Keratinocyte (primary cell): ENCODE results near the gene HYKK. TPM values are rescaled to one million over a fixed set of nuclear protein-coding genes. Genes with fewer than 3 reads are reported as not detected.

Source experiments
- DNase-seq: peaks from one replicate; pipeline ENCODE4 v3.0.0-alpha.2; 2011; ENCODE audit warnings: low read depth, missing footprints, low spot score
- FAIRE-seq: peaks from 2 replicates; lab custom pipeline; 2011; peaks lifted over from hg19 to GRCh38; lab: Jason Lieb, UNC
- H2AFZ ChIP-seq: 2 replicates; pipeline ENCODE4 v1.6.0; 2012; ENCODE audit warnings: low read length, control low read depth, inconsistent platforms; ENCODE audit not compliant: control insufficient read depth
- H3K27ac ChIP-seq: 2 replicates; pipeline ENCODE4 v1.5.1; 2011; ENCODE audit warnings: low read length; ENCODE audit not compliant: control insufficient read depth, insufficient read depth
- H3K27me3 ChIP-seq: 3 replicates; pipeline ENCODE4 v1.6.0; 2011; ENCODE audit warnings: low read length; ENCODE audit not compliant: control insufficient read depth, insufficient read depth; ENCODE audit errors: extremely low read depth
- H3K36me3 ChIP-seq, 2 experiments: 2 replicates in 1 of 2; 3 replicates in 1 of 2; pipeline ENCODE4 v1.5.1; 2011; ENCODE audit warnings: low read length in 2 of 2, mild to moderate bottlenecking in 1 of 2; ENCODE audit not compliant: control insufficient read depth in 2 of 2, insufficient read depth in 2 of 2; ENCODE audit errors: extremely low read depth in 1 of 2
- H3K4me1 ChIP-seq: 3 replicates; pipeline ENCODE4 v1.5.1; 2011; ENCODE audit warnings: low read length; ENCODE audit not compliant: control insufficient read depth, insufficient read depth; ENCODE audit errors: extremely low read depth
- H3K4me2 ChIP-seq: 3 replicates; pipeline ENCODE4 v1.6.0; 2011; ENCODE audit warnings: low read depth, low read length; ENCODE audit not compliant: control insufficient read depth, insufficient read depth; ENCODE audit errors: extremely low read depth
- H3K4me3 ChIP-seq, 3 experiments: fragments of 200-600 bp in 1 of 3; sonication (generic) in 1 of 3; 2 replicates in 2 of 3; 3 replicates in 1 of 3; pipeline ENCODE4 v1.5.1; 2011 to 2016; ENCODE audit warnings: low read length in 3 of 3, mild to moderate bottlenecking in 3 of 3, control low read depth in 2 of 3, inconsistent platforms in 1 of 3, low read depth in 1 of 3, mixed read lengths in 1 of 3, mixed run types in 1 of 3, moderate library complexity in 1 of 3; ENCODE audit not compliant: control insufficient read depth in 2 of 3, insufficient read depth in 2 of 3; ENCODE audit errors: extremely low read depth in 1 of 3
- H3K79me2 ChIP-seq: 2 replicates; pipeline ENCODE4 v1.6.0; 2012; ENCODE audit warnings: low read length; ENCODE audit not compliant: control insufficient read depth, insufficient read depth
- H3K9ac ChIP-seq: 3 replicates; pipeline ENCODE4 v1.6.0; 2011; ENCODE audit warnings: low read length; ENCODE audit not compliant: control insufficient read depth, insufficient read depth; ENCODE audit errors: extremely low read depth
- H3K9me1 ChIP-seq: 3 replicates; pipeline ENCODE4 v1.6.0; 2011; ENCODE audit warnings: low read length; ENCODE audit not compliant: control insufficient read depth, insufficient read depth; ENCODE audit errors: extremely low read depth
- H3K9me3 ChIP-seq: 2 replicates; pipeline ENCODE4 v1.5.1; 2012; ENCODE audit warnings: low read depth, low read length; ENCODE audit not compliant: control insufficient read depth
- H4K20me1 ChIP-seq: 3 replicates; pipeline ENCODE4 v1.6.0; 2011; ENCODE audit warnings: low read length; ENCODE audit not compliant: control insufficient read depth, insufficient read depth; ENCODE audit errors: extremely low read depth
- CTCF ChIP-seq, 3 experiments: IDR thresholded peaks in 1 of 3; conservative IDR thresholded peaks in 1 of 3; optimal IDR thresholded peaks in 1 of 3; 2 replicates in 2 of 3; 3 replicates in 1 of 3; pipeline versions ENCODE3 to v1.5.1; 2011; ENCODE audit warnings: low read length in 3 of 3, mild to moderate bottlenecking in 3 of 3, moderate library complexity in 2 of 3, control low read depth in 1 of 3, inconsistent platforms in 1 of 3; ENCODE audit not compliant: insufficient read depth in 2 of 3; ENCODE audit errors: extremely low read depth in 1 of 3
- EZH2 ChIP-seq: IDR thresholded peaks from one replicate; pipeline ENCODE4 v1.6.1; 2012; ENCODE audit warnings: inconsistent platforms, mild to moderate bottlenecking, low read length, moderate library complexity
- dilution Hi-C: fragments of 300-500 bp; cut with MboI; formaldehyde crosslinking; loops from one replicate; pipeline ENCODE4 v1.7.0; 2020; ENCODE audit warnings: low sequenced_read_pairs; ENCODE audit not compliant: extremely low pct_ligation_motif_present
- polyA plus RNA-seq, 5 experiments: library from polyadenylated mRNA; depleted of rRNA in 3 of 5; stranded (reverse) in 3 of 5; stranded (forward) in 1 of 5; unstranded in 1 of 5; fragments of >200 nt; gene quantifications; 1 replicate in 1 of 5; 2 replicates in 3 of 5; 3 replicates in 1 of 5; pipeline versions ENCODE4 v1.2.1 to v1.2.3, GENCODE V29; 2011 to 2012; ENCODE audit warnings: missing spikeins in 2 of 5, low read depth in 1 of 5, low replicate concordance in 1 of 5

Gene HYKK
- polyA plus RNA-seq, 1 donor (not counting 4 experiments of a cell fraction or from before 2014, with no cell fraction given), result 2.2 TPM

DNA sequence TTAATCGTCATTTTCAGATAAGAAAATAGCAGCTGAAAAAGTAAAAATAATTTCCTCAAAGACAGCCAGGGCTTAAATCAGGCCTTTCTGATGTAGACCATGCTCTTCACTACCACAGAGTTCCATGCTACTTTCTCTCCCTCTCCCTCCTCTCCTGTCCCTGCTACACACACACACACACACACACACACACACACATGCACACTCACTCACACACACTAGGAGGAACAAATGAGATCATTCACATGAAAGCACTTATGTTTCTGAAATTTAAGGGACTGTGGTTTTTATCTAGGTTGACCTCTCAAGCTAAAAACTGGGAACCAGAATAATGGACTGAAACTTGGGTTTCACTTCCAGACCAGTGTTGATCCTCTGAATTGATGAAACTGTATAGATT lies 28.8 kb downstream of the HYKK start:
- H3K4me3 ChIP-seq, result no peak overlapping the region
- dilution Hi-C loops, result no loop called here
- no peak overlapping the region for H2AFZ ChIP-seq
- no peak overlapping the region for H3K27ac ChIP-seq
- DNase-seq, result no peak
- no peak overlapping the region for H3K4me2 ChIP-seq
- peaks cover 8% of the 10 kb centered on the region for H3K79me2 ChIP-seq
- H3K27me3 ChIP-seq, result no peaks in the 10 kb centered on the region
- no peak for FAIRE-seq
- H3K4me1 ChIP-seq, result no peaks in the 10 kb centered on the region
- no peaks in the 10 kb centered on the region for H3K36me3 ChIP-seq
- no peaks in the 10 kb centered on the region for H4K20me1 ChIP-seq
- TF ChIP-seq CTCF (optimal IDR thresholded peaks at IDR 0.05 in 1 of 3, IDR thresholded peaks at IDR 0.05 in 1 of 3, conservative IDR thresholded peaks at IDR 0.05 in 1 of 3; ENCODE audit: extremely low read depth in 1 of 3, insufficient read depth in 2 of 3, low read length in 3 of 3), result no peak
- H3K9me3 ChIP-seq, result no peaks in the 10 kb centered on the region
- no peak overlapping the region for H3K9ac ChIP-seq
- no peaks in the 10 kb centered on the region for H3K9me1 ChIP-seq

DNA sequence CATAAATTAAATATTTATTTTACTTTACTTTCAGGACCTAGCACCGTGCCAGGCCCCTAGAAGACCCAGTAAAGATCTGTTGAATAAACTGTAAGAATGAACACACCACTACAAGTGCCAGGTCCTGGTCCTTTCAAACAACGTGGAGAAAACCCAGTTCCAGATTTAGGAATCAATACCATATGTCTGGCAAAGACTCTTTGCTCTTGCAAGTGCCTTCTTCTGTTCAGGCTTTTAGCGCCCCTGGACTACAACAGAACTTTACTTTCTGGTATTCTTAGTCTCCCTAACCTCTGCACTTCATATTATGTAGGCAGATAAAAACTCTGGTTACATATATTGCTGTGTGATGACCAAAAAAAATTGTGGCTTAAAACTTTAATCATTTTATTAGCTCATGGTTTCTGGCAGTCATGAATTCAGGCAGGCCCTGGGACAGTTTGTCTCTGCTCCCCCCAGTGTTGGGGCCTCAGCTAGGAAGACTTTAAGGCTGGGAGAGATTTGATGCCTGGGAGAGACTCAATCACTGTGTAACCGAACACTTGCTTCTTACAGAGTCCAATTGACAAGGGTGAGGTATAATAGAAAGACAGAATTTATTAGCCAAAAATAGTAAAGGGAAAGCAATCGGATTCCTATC lies 30.0 kb downstream of the HYKK start:
- no peaks in the 10 kb centered on the region for H3K9me1 ChIP-seq
- DNase-seq, result no peak
- dilution Hi-C loops, result no loop called here
- H3K36me3 ChIP-seq, result no peaks in the 10 kb centered on the region
- H4K20me1 ChIP-seq, result no peaks in the 10 kb centered on the region
- TF ChIP-seq CTCF (optimal IDR thresholded peaks at IDR 0.05 in 1 of 3, IDR thresholded peaks at IDR 0.05 in 1 of 3, conservative IDR thresholded peaks at IDR 0.05 in 1 of 3; ENCODE audit: extremely low read depth in 1 of 3, insufficient read depth in 2 of 3, low read length in 3 of 3) (no peak), EZH2 (no peak)
- H3K4me2 ChIP-seq, result no peak overlapping the region
- H3K79me2 ChIP-seq, result peaks cover 21% of the 10 kb centered on the region
- H3K4me1 ChIP-seq, result peaks cover 9% of the 10 kb centered on the region
- no peaks in the 10 kb centered on the region for H3K9me3 ChIP-seq
- no peak overlapping the region for H3K4me3 ChIP-seq
- FAIRE-seq, result no peak
- H3K27me3 ChIP-seq, result no peaks in the 10 kb centered on the region
- H3K27ac ChIP-seq, result no peak overlapping the region
- H2AFZ ChIP-seq, result no peak overlapping the region
- H3K9ac ChIP-seq, result no peak overlapping the region
